Gastrocnemius medialis (tissue), 4 donors: ENCODE results near the gene CCSER2.

ENCODE experiments used
- CTCF ChIP-seq, 5 experiments: fragments of 450-650 bp in 3 of 5; fragments of 200-600 bp in 2 of 5; sonication (generic) in 2 of 5; IDR thresholded peaks in 4 of 5; conservative IDR thresholded peaks in 1 of 5; 1 replicate in 4 of 5; 2 replicates in 1 of 5; pipeline ENCODE4 v1.5.1; 2016 to 2019; ENCODE audit warnings: antibody characterized with exemption in 5 of 5, mild to moderate bottlenecking in 3 of 5, moderate library complexity in 3 of 5
- POLR2A ChIP-seq, 2 donors: fragments of 450-650 bp; IDR thresholded peaks; one replicate each; pipeline ENCODE4 v1.6.1; 2017; ENCODE audit warnings: antibody characterized with exemption in 2 of 2, mild to moderate bottlenecking in 2 of 2, moderate library complexity in 2 of 2

- TF ChIP-seq POLR2A (IDR thresholded peaks at IDR 0.05) (no peak), CTCF (IDR thresholded peaks at IDR 0.05 in 4 of 5, conservative IDR thresholded peaks at IDR 0.05 in 1 of 5) (no peak)
Observed at GRCh38 chr10:84423719-84424118, 95.3 kb downstream of the CCSER2 start.
